GM21528 (cell line): ENCODE data around the gene SLIT3.

ENCODE experiments used
- ATAC-seq: cut with Tn5 transposase; IDR thresholded peaks from one replicate; pipeline ENCODE4 v1.9.1; 2021; ENCODE audit warnings: mild to moderate bottlenecking, moderate library complexity; ENCODE audit not compliant: unreplicated experiment, low FRiP score

Gene SLIT3

DNA sequence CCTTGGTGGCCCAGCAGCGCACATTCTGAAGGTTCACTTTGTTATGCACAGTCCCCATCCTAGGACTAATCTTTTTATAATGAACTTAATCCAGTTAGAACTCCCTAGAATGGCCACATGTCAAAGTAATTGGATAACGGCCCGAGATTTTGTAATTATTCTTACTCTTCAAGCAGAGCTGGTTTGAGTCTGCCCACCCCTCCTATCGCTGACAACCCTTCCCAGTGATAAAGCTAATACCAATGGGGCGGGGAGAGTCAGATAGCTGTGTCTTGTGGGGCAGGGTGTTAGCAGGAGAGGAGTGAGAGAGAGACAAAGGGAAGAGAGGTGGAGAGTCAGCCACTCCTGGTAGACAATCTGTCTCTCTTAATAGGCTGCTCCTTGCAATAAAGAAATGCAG is 356.9 kb downstream of the SLIT3 start:
- no peak for ATAC-seq

DNA sequence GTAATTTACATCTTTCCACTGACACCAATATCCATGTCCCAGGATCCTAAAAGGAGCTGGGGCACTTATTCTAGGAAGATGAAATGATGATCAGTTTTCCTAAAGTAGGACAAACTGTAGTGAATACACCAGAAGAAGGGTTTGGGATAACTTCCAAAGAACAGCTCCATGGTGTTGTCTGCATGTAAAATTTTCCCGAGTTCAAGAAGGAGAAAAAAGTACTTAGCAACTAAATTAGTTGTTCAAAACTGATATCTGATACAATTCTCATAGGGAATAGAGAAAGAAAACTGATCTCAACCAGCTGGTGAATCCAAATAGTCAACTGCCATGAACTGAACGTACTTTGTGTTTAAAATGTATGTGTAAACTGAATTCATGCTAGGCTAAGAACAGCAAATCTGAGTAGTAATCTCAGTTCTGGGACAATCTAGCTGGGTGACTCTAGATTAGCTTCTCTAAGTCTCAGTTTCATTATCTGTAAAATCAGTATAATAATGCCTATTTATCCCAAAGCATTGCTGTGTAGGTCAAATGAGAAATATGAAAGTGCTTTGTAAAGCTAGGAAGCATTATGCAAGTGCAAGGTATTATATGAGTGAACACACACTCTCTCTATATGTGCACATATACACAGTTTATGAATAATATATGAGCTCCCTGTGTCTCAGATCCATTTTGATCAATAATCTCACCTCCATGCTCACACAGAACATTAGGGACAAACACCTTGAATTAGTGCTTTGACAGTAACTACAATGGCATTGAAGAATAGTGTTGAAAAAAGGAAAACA is 357.7 kb downstream of the SLIT3 start:
- no peak for ATAC-seq

DNA sequence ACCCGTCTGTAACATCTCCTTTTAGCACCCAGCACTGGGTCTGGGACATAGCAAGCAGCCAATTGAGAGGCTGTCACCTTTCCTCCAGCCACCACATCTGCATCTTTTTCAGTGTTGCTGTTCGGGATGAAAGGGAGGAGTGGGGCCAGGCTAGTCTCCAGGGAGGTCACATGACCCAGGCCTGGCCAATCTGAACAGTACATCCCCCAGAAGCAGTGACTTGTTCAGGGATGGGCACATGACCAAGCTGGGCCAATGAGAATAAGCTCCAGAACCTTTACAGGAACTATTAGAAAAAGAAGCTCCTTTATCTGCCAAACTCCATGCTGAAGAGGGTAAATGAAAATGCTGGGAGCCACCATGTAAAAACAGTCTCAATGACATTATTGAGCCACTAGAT is 359.0 kb downstream of the SLIT3 start:
- no peak for ATAC-seq

DNA sequence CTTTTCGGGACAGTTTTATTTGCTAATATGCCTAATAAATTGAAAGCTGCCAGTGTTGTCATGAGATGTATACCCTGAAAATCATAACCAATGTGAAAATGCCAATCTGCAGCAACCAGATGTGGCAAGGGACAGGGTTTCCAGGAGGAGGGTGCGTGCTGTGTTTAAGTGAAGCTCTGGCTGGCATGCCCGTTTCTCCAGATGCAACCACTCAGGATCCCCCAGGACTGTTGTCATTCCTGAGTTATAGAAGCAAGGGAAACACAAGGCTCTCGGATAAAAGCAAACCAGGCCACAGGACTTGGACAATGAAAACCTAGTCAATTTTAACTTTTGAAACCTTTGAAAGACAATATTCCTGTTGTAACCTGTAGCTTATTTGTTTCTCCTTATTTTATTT is 360.2 kb downstream of the SLIT3 start:
- ATAC-seq, result no peak

DNA sequence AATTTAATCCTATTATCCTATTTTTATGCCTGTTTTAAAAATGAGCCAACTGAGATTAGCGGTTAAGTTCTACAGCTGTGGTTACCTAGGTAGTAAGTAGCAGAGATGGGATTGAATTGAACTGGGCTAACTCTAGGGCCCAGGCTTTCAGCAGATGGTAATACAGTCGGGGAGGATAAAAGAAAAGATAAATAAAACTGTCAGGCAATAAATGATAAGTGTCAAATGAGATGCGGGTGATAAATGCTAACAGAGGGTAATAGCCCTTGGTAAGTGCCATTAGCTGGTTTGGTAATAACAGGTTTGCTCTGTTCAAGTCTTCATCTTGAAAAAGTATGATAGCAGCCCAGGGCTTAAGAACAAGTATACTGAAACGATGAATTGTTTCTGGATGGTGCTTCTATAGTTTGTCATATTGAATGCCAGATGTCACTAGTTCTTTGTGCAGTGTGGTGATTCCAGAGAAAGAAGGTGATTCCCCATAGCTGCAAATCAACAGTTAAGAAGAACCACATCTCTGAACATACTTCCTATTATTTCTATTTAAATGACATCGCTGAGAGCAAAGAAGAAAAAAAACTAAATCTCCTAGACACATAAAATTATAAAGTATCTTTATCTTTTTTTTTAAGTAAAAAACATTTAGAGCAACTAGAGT is 360.9 kb downstream of the SLIT3 start:
- no peak for ATAC-seq

DNA sequence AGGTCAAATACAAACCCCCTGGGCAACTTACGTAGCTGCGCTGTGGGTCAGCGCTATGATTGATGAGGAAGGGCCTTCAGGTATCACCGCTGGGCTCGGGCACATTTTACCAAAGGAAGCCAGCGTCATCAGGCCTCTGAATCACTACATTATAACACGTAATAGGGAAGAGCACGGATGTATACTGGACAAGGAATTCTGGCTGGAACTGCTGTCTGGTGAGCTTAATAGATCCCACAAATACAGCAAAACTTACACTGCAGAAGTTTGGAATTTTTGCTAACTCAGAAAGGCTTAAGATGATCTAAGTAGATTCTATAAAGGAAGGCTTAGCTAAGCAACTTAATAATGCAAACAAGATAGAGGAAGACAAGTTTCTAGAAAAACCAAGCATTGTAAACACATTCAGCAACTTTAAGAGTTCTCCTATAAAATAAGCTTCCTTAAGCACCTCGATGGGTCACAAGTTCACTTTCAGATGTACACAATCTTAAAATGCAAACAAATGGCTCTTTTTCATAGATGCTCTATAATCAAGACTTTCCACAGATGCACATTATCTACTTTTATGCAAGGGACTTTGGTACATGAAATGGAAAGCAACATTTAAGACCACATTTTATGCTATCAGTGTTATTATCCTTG is 361.7 kb downstream of the SLIT3 start:
- ATAC-seq, result no peak

DNA sequence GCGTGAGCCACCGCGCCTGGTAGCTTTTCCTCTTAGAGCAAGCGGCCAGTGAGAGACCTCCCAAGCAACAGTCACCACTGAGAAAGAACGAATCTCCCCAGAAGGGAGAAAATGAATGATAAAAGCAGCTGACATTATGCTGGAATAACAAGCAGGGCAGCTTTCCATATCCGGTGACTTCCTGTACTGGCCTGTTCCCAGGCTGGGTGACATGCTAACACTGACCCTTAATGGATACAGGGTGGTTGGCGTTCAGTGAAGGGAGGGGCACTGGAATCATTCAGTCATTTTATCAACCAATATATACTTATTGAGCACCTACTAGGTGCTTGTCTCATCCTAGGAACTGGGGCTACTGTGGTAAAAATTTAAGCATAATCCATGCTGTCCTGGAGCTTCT is 364.4 kb downstream of the SLIT3 start:
- no peak for ATAC-seq

DNA sequence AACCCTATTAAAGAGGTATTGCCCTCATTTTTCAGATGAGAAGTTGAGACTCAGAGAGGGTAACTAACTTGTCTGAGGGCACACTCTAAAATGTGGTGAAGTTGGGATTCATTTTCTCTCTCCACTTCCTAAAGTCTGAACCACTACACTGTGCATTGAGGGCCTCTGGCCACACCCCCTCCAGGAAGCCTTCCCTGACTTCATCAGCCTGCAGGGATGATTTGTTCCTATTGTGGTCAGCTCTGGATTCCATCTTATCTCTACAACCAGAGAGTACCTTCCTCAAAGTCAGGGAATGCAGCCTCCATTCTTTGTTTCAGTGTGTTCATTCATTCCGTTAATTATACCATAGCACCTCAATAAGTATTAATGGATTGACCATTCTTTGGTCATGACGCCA is 365.8 kb downstream of the SLIT3 start:
- no peak for ATAC-seq

DNA sequence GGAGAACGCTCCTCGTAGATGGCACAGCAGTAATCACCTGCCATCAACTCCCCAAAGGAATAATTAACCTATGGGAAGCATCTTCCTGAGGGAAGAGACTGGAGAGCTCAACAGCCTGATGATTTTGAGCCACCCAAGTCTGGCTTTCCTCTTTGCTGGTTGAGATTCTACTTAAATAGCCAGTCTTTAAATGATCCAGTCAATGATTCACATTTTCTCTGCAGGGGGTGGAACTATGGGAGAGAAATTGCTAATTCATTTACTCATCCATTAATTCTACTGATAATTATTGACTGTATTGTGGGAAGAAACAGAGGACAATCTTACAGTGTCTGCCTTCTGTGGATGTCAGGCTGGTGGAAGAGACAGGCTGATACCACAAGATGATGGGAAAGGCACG is 366.8 kb downstream of the SLIT3 start:
- no peak for ATAC-seq

DNA sequence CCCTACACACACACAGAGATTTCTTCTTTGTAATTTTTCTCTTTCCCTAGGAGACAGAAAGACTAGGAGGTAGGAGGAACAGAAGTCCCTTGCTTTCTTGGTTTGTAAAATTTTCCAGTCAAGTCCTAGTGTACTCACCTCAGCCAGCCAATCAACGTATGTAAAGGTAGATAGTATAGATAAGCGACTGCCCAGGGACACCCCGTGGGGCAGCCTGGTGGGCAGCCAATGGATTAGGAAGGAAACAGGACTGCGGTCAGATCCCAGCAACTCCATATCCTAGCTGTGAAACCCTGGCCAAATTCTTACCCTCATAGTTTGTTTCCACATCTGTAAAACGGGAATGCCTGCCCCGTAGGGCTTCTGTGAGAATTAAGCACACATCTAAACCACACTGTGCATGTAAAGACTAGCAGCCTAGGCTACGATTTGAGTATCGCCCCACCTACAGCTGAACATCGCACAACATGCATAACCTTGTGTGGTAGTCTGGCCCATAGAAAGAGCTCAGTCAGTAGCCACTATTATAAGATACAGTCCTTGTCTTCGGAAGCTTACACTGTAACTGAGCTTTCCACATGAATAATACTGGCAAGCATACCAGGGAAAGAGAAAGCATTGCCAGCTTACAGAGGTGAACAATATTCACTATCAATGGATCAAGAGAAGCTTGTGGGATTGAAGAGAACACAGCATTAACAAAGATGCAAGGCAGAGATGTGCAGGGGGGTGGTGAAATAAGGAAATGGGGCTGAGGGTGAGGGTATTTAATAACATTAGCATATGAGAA is 368.3 kb downstream of the SLIT3 start:
- no peak for ATAC-seq

DNA sequence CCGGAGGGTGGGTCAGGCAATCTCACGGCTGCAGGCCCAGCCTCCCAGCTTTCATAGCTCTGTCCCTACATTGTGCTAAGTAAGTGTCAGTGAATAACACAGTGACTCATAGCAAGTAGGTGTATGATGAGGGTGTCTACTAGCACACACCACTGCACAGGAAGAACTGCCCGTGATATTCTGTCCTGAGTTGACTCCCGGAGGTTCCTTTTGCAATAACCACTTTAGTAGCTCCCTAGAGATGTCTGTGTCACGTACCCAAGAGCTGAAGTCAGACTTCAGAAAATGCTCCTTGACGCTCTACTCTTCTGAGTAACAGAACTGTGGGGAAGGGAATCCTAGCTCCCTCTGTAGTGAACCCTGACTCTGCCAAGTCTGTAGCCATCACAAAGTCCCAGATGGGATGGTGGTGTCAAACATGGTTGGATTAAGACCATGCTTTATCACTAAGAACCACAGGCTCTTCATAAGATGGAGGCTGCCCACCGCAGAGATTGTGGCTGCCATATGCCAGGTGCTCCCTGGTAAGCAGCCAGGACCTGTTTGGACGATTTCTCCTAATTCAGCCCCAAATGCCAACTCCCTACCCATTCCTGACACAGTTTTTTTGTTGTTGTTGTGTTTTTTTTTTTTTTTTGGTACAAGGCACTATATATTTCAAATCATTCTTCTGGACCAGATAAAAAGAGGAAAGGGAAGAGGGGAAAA is 369.1 kb downstream of the SLIT3 start:
- ATAC-seq, result no peak

DNA sequence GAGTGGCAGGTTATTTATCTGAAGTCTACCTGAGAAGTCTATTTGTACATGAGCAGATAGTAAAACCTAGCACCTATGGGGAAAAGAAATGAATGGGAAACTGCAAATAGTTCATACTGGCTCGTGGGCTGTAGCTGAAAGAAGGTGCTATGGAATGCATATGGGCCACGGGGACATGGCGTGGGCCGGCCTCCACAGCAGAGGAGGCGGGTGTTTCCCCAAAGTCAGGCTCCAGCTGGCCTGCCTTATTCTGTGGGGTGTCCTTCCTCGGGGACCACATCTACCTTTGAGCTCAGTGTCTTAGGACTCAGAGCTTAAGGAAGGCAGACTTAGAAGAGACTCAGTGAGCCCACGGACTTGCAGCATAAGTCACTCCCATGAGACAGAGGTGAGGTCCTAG is 371.3 kb downstream of the SLIT3 start:
- ATAC-seq, result no peak

DNA sequence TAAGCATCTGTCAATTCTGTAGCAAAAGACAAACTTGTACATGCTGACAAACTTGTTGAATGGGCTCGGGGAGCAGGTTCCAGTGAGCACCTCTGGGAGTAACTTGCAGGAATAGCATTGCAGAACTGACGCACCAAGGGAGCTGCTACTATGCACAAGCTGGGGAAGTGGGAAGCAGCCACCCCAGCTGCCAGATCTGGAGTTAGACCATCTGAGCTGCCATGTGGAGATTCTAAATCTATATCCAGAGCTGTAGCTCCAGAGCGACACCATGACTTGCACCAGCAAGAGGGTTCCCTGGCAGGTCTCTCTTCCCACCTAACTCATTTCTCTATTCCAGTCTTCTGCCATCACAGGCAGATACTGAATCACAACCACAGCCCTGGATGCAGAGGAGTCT is 375.8 kb downstream of the SLIT3 start:
- ATAC-seq, result no peak

DNA sequence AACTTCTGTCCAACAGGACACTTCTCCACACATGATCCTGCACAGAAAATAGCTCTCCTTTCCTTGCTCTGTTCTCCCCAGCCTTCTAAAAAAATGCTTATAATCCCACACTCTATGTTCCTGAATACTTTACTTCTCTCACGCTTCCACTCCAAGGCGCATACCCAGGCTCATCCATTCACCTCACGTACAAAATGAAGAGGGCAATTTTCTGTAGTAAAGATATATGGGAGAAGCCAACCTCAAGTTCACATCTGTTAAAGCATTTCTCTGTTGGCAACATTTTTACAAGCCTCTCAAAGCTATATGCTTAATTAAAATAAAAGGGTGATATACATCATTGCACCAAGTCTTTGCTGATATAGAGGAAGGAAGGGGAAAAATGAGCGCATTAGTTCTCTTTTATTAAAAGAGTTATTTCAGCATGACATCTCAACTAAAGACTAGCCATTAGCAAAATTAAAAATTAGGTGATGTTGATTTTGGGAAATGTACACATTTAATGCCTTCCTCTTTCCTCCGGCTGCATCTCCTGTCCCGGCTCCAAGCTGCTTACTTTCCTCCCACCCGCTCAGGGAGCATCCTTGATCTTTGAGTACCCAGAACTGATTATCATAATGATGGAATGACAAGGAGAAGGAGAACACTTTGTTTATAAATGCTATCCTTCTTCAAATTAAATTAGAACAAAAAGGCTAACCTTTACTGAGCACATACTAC is 379.6 kb downstream of the SLIT3 start:
- no peak for ATAC-seq

DNA sequence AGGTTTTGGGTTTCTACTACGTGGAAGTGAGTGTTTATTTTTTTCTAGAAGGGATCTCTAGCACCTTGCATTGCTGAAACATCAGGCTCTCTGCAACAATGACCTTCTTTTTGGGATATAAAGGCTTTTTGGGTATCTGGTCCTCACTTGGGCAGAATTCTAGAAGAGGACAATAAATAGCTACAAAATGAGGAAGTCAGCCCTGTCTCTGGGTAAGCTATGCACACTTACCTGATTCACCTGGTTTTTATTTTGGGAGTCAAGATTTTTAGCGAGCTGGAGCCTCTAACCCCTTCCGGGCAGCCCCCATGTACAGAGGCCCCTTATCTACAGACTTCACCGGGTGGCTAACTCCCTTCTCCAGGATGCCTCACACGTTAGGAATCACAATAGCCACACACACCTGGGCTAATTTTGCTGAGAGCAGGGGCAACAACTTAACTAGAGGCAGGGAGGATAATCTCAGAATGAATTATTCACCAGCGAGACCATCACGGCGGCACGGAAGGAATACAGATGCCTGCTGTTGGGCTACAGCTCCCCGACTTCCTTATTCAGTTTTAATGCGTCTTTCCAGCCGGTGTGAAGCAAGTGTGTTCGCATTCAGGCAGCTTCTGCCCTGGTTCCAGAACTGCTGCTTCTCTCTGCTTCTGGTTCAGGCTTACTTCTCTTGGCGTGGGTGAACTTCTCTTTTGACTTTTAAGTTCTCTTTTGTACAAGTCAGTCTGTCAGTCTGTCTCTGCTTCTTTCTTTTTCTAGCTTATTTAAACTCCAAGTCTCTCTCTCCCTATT is 380.7 kb downstream of the SLIT3 start:
- no peak for ATAC-seq

DNA sequence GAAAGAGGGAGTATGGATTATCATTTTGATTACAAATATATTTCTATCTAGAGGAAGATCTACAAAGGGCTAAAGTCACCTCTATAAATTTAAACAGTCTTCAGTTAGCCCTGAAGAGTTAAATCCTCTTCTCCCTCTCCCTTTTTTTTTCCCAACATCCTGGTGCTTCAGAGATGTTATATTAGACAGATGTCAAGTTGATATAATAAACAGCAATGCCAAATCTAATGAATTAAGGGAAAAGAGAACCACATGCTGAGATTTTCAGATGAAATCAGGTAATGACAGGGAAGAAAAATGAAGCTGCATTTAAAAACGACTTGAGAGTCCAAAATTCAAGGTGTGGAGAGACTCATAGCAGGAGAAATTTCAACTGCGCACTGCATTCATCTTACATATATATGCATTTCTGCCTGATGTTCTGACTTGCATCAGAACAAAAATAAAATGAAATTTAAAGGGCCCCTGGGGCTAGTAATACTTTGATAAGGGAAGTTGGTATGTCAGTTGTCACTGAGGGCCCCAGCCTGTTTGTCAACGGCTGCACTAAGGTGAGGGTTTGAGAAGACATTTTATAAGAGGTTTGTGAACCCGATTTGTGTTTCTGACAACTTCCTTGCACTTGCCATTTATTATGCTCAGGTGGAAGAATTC is 382.9 kb downstream of the SLIT3 start:
- ATAC-seq, result no peak

DNA sequence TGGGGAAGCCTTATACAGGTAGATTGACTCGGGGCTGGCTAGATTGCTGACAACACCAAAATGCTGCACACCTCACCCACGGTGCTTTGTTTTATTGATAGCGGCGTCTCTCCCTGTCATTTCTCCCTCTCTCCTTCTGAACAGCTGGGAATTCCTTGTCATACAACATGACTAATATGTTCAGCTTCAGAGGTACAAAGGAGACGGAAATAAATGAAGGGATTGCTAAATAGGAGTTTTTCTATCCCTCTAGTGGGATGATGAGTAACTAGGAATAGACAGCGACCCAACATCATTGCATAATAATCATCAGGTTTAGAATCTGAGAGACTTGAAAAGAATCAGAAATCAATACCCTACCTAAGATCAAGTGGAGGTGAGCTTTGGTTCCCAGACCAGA is 384.1 kb downstream of the SLIT3 start:
- no peak for ATAC-seq

DNA sequence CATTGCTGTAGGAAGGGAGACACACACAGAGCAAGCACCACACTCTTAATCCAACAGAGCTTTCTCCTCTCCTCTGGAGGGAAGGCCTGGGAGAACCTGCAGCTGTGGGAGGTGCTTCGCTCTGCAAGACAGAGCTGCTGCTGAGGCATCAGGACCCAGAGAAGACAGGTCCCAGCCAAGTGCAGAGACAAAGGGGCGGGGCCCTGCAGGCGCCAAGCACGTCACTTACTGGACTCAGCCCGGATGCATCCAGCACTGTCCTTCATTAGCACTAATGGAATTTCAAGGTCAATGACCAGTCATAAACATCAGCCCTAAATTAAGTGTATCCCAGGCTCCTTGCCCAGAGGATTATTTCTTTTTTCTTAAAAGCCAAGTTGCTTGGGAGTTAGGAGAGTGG is 384.7 kb downstream of the SLIT3 start:
- ATAC-seq, result no peak

DNA sequence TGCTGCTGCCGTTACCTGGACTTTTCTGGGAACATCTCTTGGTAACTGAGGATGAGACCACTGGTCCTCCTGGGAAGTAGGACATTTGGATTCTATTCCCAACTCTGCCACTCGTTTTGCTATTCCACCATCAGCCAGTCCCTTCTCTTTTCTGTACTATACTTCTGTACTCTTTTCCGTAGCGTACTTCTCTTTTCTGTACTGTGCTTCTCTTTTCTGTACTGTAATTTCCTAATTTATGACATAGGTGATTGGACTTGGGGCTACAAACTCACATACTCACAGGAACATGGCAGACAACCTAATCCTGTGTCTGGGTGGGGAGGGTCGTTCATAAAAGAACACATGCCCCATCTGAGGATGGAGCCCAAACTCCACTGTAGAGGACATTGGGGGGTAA is 386.4 kb downstream of the SLIT3 start:
- ATAC-seq, result no peak
